ES-I3 (cell line): ENCODE measurements around the gene CD74.

ENCODE experiments used
- H3K36me3 ChIP-seq: 2 replicates; pipeline ENCODE4 v1.6.1; 2013; ENCODE audit warnings: mild to moderate bottlenecking, low read length, control low read depth, moderate library complexity; ENCODE audit not compliant: insufficient read depth
- H3K4me1 ChIP-seq: 2 replicates; pipeline ENCODE4 v1.6.1; 2013; ENCODE audit warnings: mild to moderate bottlenecking, control low read depth, low read length; ENCODE audit not compliant: insufficient read depth
- H3K9ac ChIP-seq: 2 replicates; pipeline ENCODE4 v1.6.1; 2013; ENCODE audit warnings: low read depth, mild to moderate bottlenecking, low read length, moderate library complexity
- H3K9me3 ChIP-seq: 2 replicates; pipeline ENCODE4 v1.6.1; 2013; ENCODE audit warnings: mild to moderate bottlenecking, low read length, moderate library complexity; ENCODE audit not compliant: control insufficient read depth, insufficient read depth

The CD74 gene

DNA sequence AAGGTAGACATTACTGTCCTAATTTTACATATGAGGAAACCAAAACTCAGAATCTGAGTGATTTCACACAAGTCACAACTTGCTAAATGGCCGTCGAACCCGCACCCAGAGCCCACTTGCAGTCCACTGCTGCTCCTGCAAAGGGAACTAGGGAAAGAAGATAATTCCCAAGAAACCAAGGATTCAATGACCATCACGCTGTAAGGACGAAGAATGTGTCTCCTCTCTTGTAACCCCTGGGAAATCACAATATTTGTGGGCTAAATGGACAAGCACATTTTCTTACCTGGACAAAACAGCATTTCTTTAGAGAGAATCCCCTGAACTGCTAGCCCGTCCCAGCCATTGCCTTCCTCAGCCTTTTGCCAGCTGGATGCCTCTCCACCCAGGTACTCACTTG is 34.5 kb upstream of the CD74 start:
- Histone ChIP-seq H3K9me3 (no peaks in the 10 kb centered on the region), H3K4me1 (no peaks in the 10 kb centered on the region; the same call in 1 of the 2 replicates), H3K36me3 (peaks cover 48% of the 10 kb centered on the region), H3K9ac (no peak overlapping the region)

GRCh38 chr5:150446583-150446982 is 33.9 kb upstream of the CD74 start:
- peaks cover 5% of the 10 kb centered on the region; the same call in 1 of the 2 replicates for H3K4me1 ChIP-seq
- H3K9ac ChIP-seq, result no peak overlapping the region
- peaks cover 48% of the 10 kb centered on the region for H3K36me3 ChIP-seq
- no peaks in the 10 kb centered on the region for H3K9me3 ChIP-seq

- Histone ChIP-seq H3K9ac (no peak overlapping the region), H3K9me3 (no peaks in the 10 kb centered on the region), H3K4me1 (peaks cover 8% of the 10 kb centered on the region; the same call in 1 of the 2 replicates), H3K36me3 (peaks cover 48% of the 10 kb centered on the region)
These were observed 33.4 kb upstream of the CD74 start for GRCh38 chr5:150446088-150446487.

DNA sequence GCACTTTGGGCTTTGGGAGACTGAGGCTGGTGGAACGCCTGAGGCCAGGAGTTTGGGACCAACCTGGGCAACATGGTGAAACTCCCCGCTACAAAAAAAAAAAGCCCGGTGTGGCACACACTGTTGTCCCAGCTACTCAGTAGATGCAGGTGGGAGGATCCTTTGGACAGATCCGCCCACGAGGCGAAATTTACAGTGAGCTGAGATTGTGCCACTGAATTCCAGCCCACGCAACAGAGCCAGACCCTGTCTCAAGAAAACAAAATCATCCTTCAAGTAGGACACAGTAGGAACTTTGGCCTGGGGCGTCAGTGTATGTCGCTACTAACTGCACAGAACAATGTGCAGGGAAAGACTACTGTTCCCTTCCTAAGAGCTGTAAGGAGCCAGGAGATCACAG is 32.1 kb upstream of the CD74 start:
- H3K9me3 ChIP-seq, result no peaks in the 10 kb centered on the region
- peaks cover 48% of the 10 kb centered on the region for H3K36me3 ChIP-seq
- H3K4me1 ChIP-seq, result peaks cover 8% of the 10 kb centered on the region; the same call in 1 of the 2 replicates
- H3K9ac ChIP-seq, result no peak overlapping the region

DNA sequence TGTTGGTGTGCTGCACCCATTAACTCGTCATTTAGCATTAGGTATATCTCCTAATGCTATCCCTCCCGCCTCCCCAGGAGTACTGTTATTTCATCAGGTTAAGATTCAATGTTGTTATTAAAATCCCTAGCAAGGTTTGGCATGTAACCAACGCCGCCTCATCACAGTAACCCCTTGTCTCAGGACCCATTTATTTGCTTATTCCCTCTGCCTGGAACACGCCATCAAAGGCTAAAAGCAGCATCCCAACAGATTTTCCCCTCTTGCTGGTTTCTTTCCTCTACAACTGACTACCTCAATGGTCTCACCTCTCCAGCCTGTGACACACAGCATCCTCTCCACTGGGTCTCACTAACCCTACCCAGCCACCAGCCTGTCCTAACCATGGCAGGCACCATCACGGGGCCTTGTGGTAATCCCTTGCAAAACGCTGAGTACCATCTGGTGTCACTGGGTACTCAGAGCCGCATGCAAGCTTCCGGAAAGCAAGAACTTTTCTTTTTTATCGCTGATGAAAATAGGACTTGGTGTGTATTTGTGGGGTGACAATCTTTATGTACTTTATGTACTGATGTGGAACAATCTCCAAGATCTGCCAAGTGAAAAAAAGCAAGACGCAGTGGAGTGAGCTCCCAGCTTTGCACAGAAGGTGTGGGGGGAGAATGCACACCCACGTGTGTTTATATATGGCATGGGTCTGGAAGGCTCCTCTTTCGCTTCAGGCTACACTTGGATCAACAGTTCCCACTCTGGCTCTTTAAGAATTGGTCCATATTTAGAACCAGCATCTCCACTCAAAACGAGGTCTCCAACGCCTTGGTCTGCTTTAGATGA is 30.7 kb upstream of the CD74 start:
- H3K4me1 ChIP-seq, result peaks cover 8% of the 10 kb centered on the region; the same call in 1 of the 2 replicates
- no peaks in the 10 kb centered on the region for H3K9me3 ChIP-seq

DNA sequence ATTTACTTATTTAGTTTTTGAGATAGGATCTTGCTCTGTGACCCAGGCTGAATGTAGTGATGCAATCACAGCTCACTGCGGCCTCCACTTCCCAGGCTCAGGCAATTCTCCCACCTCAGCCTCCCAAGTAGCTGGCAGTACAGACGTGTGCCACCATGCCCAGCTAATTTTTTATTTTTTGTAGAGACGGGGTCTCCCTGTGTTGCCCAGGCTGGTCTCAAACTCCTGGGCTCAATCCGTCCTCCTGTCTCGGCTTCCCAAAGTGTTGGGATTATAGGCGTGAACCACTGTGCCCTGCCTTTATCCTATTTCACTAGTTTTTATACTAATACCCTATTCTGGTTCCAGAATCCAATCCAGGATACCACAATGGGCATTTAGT is 30.0 kb upstream of the CD74 start:
- Histone ChIP-seq H3K36me3 (peaks cover 34% of the 10 kb centered on the region), H3K9ac (no peak overlapping the region), H3K4me1 (peaks cover 8% of the 10 kb centered on the region; the same call in 1 of the 2 replicates), H3K9me3 (no peaks in the 10 kb centered on the region)

More for the DNA sequence above, 30.7 kb upstream of the CD74 start:
- Histone ChIP-seq H3K36me3 (peaks cover 42% of the 10 kb centered on the region), H3K9ac (no peak overlapping the region)

DNA sequence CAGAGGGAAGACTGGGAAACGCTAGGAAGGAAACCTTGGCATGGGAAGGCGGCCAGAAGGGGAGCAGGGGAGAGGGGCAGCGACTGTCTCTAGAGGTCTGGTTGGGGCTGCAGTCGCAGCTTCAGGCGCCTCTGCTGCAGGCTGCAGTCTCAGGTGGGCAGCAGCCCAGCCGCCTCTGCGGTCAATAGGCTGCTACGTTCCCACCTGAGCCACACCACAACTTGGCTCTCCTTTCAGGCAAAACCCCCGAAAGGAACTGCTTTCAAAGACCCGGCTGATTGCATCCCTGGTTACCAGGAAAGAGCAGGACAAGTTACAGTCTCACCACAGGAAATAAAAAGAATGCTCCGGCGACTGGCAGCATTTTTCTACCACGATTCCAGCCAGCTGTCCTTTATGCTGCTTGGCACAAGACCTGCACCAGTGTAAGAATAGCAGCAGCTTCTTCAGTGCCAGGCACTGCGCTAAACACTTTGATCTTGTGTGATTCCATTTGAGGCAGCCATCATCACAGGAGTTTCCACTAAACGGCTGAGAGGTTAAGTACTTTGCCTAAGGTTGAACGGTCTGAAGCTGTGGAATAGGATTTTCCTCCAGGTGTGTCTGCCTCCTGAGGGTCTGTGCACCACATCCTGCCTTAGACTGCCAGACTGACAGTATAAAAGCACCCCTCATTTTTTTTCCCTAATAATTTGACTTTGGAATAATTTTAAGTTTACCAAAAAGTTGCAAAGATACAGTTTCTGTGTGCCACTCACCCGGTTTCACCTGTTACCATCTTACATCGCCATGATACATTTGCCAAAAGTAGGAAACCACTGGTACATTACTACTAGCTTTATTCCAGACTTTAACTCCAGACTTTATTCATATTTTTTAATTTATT is 29.3 kb upstream of the CD74 start:
- H3K4me1 ChIP-seq, result peaks cover 8% of the 10 kb centered on the region; the same call in 1 of the 2 replicates
- H3K9me3 ChIP-seq, result no peaks in the 10 kb centered on the region
- no peak overlapping the region for H3K9ac ChIP-seq
- H3K36me3 ChIP-seq, result peaks cover 28% of the 10 kb centered on the region

- Histone ChIP-seq H3K36me3 (peaks cover 19% of the 10 kb centered on the region), H3K9ac (no peak overlapping the region), H3K4me1 (peaks cover 8% of the 10 kb centered on the region; the same call in 1 of the 2 replicates), H3K9me3 (no peaks in the 10 kb centered on the region)
These were observed 28.5 kb upstream of the CD74 start for GRCh38 chr5:150440948-150441812.

DNA sequence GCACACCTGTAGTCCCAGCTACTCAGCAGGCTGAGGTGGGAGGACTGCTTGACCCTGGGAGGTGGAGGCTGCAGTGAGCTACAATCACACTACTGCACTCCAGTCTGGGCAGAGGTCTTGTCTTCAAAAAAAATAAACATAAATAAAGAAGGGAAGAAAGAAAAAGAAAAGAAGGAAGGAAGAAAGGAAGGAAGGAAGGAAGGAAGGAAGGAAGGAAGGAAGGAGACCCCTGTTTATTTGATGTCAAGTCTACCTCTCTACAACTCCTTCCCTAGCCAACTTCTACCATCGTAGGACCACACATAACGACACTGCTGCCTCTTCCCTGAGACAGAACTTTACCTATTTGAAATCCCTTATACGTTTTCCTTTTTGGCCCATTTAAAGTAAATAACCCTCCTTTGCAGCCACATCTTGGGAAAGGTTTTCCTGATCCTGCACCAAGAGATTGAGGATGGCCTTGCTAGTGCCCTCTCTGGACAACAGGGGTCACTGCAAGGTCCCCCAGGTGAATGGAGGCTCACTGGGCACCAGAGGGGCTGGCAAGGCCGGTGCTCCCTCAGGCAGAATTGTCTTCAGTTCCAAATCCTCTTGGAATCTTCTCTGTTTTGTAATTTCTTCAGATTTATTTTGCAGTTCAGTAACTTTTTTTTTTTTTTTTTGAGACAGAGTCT is 26.3 kb upstream of the CD74 start:
- Histone ChIP-seq H3K4me1 (peaks cover 8% of the 10 kb centered on the region; the same call in 1 of the 2 replicates), H3K36me3 (peaks cover 5% of the 10 kb centered on the region; the same call in 1 of the 2 replicates), H3K9me3 (no peaks in the 10 kb centered on the region), H3K9ac (no peak overlapping the region)

- Histone ChIP-seq H3K36me3 (no peaks in the 10 kb centered on the region), H3K9me3 (no peaks in the 10 kb centered on the region), H3K9ac (no peak overlapping the region), H3K4me1 (no peaks in the 10 kb centered on the region)
These were observed 23.5 kb upstream of the CD74 start for GRCh38 chr5:150436141-150436680.

GRCh38 chr5:150434464-150434863 is 21.8 kb upstream of the CD74 start:
- no peak overlapping the region for H3K9ac ChIP-seq
- no peaks in the 10 kb centered on the region for H3K36me3 ChIP-seq
- no peaks in the 10 kb centered on the region for H3K9me3 ChIP-seq
- H3K4me1 ChIP-seq, result no peaks in the 10 kb centered on the region

- Histone ChIP-seq H3K9me3 (no peaks in the 10 kb centered on the region), H3K9ac (no peak overlapping the region), H3K36me3 (no peaks in the 10 kb centered on the region), H3K4me1 (no peaks in the 10 kb centered on the region)
These were observed 18.9 kb upstream of the CD74 start for GRCh38 chr5:150431574-150431973.

DNA sequence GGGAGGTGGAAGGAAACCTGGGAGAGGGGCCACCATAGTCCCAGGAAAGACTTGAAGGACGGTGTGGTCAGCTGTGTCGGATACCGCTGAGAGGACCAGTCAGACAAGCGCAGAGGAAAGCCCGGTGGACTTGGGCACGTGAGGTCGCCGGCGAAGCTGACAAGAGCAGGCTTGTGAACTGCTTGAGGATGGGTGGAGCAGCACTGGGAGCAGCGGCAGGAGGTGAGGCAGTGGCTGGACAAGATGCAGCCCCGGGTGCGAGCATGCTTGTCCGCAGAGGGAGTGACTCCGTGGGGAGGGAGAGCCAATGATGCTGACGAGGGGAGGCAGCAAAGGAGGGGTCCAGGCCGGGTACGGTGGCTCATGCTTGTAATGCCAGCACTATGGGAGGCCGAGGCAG is 18.3 kb upstream of the CD74 start:
- no peaks in the 10 kb centered on the region for H3K4me1 ChIP-seq
- H3K9me3 ChIP-seq, result no peaks in the 10 kb centered on the region
- no peak overlapping the region for H3K9ac ChIP-seq
- no peaks in the 10 kb centered on the region for H3K36me3 ChIP-seq
